GM10266 (cell line): ENCODE results near the gene CTNNA1.

Experiments used
- DNase-seq: peaks from one replicate; pipeline ENCODE4 v3.0.0; 2012; ENCODE audit errors: extremely low spot score
- TF ChIP-seq, protein P1 (sequence below): IDR thresholded peaks from 2 replicates; pipeline ENCODE4 v1.5.1; 2012; ENCODE audit warnings: mild to moderate bottlenecking, low read depth; ENCODE audit not compliant: control insufficient read depth, insufficient read depth; ENCODE audit errors: missing control alignments

CTNNA1 gene

DNA sequence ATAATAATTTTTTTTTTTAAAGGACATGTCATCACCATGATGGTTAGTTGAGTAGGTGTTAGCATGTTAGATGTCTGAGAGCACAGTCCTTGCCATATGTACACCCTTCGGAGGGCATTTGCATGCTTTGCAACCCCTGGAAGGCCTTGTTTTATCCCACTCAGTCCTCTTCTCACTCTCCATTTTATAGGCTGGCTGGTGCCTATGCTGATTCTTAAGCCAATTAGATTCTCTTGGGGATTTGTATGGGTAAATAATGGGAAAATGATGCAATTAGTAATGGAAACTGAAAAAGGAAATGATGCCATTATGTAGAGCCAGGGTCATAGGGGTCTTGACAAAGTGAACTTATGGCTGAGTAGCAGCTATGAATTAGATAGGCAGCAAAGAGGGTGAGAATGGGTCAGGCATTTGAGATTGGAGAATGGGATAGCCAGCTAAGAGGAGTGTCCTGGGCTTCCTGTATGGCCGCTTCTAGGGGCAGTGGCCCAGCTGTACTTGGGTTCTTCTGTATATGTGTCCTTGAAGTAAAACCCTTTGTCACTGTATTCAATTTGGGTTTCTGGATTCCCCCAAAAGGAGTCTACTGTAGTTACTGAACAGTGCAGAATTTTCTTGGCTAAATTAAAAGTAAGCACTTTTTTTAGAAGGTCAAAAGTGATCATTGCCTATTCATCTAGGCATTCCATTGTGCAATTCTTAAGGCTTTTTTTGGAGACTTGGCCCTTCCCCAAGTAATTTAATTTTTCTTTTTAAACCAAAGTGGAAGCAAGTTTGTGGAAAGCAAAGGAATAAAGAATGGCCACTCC lies 90.3 kb downstream of the CTNNA1 start:
- TF ChIP-seq, protein P1, sequence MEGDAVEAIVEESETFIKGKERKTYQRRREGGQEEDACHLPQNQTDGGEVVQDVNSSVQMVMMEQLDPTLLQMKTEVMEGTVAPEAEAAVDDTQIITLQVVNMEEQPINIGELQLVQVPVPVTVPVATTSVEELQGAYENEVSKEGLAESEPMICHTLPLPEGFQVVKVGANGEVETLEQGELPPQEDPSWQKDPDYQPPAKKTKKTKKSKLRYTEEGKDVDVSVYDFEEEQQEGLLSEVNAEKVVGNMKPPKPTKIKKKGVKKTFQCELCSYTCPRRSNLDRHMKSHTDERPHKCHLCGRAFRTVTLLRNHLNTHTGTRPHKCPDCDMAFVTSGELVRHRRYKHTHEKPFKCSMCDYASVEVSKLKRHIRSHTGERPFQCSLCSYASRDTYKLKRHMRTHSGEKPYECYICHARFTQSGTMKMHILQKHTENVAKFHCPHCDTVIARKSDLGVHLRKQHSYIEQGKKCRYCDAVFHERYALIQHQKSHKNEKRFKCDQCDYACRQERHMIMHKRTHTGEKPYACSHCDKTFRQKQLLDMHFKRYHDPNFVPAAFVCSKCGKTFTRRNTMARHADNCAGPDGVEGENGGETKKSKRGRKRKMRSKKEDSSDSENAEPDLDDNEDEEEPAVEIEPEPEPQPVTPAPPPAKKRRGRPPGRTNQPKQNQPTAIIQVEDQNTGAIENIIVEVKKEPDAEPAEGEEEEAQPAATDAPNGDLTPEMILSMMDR, result no peak
- no peak for DNase-seq

- DNase-seq, result no peak
- TF ChIP-seq, protein P1, result no peak
Measured at GRCh38 chr5:138844125-138844461, 90.9 kb downstream of the CTNNA1 start.

GRCh38 chr5:138844812-138845513 lies 91.7 kb downstream of the CTNNA1 start:
- TF ChIP-seq, protein P1, result no peak
- no peak for DNase-seq

DNA sequence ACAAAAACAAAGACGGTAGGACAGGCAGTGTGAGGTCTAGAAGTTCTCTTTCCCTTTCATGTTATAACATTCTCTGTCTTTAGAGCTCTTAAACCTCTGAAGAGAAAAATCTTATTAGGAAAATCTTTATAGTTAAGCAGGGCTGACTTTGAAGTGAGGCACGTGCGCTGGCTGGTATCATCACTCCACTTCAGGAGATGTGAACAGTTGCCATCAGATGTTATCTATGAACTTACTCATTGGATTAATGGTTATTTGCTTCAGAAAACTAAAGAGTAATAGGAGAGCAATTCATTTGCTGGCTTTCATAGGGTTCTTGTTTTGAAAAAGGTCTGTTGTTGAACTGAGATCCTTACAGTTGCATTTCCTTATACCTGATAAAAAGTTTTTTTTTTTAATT lies 96.2 kb downstream of the CTNNA1 start:
- DNase-seq, result no peak
- TF ChIP-seq, protein P1, result no peak

DNA sequence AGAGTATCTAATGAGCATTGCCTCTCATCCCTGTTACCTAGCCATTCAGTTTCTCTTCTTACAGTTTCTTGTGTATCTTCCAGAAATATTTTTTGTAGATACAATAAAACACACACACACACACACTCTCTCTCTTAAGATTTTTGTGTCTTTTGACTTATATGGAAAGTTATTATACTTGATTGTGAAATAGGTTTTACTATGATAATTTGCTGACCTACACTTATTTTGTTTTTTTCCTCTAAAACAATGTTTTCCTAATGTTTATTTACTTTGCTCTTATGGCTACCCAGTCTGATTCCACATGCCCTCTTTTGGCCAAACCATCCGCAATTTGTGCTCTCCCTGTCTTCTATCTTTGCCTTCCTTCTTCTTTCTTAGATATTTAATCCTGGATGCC lies 96.7 kb downstream of the CTNNA1 start:
- TF ChIP-seq, protein P1, result no peak
- DNase-seq, result no peak

GRCh38 chr5:138850865-138851435 lies 97.7 kb downstream of the CTNNA1 start:
- TF ChIP-seq, protein P1, result no peak
- no peak for DNase-seq

GRCh38 chr5:138853132-138853531 lies 99.9 kb downstream of the CTNNA1 start:
- TF ChIP-seq, protein P1, result no peak
- no peak for DNase-seq
